ENCODE data around the gene PRR23E.

DNA sequence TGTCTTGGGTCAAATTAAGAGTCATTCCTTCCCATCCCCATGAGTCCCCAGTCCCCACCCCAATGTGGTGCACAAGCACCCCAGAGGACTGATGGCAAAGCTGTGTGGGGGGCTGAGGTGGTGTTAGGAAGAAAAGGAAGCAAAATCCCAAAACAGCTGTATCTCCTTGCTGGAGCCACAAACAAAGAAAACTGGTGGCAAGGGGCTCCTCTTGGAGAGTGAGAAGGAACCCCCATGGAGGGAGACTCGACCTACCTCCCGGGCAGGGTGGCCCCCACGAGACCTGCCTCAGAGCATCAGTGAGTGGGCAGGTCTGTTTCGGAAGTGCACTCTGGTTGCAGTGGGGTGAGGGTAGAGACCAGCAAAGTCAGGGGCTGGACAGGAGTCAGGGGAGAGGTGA is 29.2 kb downstream of the PRR23E start:
- TF ChIP-seq, protein P1, sequence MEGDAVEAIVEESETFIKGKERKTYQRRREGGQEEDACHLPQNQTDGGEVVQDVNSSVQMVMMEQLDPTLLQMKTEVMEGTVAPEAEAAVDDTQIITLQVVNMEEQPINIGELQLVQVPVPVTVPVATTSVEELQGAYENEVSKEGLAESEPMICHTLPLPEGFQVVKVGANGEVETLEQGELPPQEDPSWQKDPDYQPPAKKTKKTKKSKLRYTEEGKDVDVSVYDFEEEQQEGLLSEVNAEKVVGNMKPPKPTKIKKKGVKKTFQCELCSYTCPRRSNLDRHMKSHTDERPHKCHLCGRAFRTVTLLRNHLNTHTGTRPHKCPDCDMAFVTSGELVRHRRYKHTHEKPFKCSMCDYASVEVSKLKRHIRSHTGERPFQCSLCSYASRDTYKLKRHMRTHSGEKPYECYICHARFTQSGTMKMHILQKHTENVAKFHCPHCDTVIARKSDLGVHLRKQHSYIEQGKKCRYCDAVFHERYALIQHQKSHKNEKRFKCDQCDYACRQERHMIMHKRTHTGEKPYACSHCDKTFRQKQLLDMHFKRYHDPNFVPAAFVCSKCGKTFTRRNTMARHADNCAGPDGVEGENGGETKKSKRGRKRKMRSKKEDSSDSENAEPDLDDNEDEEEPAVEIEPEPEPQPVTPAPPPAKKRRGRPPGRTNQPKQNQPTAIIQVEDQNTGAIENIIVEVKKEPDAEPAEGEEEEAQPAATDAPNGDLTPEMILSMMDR (IDR thresholded peaks at IDR 0.05; ENCODE audit: low read length): no peak
- TF ChIP-seq EZH2 (IDR thresholded peaks at IDR 0.05; ENCODE audit: borderline replicate concordance, low read length): no peak

Measured in OCI-LY1 (cell line).